ENCODE data around the gene DCUN1D2.

DCUN1D2 gene

DNA sequence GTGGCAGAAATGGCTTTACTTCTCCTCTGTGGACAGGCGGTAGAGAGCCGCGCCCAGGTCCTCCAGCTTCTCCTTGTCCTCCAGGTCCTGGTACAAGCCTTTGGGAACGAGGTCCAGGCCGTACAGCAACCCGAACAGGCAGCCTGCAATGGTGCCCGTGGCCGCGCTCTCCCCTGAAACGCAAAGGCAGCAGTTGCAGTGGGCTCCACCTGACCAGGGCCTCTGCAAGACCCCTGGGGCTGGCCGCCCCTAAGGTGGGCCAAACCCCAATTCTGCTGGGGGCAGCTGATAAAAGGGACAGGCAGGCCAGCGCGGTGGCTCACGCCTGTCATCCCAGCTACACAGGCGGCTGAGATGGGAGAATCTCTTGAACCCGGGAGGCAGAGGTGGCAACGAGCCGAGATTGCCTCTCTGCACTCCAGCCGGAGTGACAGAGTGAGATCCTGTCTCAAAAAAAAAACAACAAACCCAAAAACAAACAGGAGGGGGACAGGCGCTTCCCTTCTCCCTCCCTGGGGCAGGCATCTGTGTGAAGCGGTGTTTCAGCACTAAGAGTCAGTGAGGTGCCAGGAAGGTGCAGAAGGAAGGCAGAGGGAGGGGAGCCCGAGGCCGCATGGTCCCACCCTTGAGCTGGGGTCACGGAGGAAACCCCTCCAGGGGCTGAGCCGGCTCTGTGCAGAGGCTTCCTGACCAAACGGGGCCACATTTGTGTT lies 67.5 kb downstream of the DCUN1D2 start:
- no peak for DNase-seq (ENCODE audit: low spot score)

DNA sequence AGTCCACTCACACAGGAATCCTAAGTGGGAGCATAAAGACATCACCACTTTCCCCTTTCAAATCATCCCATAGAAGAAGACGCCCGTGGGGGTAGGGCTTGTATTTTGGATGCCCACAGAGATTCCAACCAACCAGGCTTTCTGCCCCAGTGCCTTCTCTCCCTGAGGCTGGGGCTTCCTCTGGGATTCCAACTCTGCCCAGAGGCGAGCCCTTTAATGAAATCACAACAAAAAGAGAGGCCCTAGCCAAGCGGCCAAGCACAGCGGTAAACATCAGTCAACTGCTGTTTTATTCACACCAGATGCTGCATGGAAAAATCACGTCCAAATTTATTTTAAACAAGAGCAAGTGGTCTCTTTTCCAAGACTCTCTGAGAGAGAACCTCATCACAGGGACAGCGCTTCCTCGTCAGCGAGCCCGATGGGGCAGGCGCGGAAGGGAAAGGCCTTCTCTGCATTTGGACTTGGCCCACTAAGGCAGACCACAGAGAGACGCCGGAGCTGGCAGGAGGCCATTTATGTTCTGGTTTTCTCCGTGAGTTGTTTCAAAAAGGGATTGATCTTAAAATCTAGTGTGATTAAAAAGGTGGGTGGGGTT lies 68.7 kb downstream of the DCUN1D2 start:
- no peak for DNase-seq (ENCODE audit: low spot score)

DNA sequence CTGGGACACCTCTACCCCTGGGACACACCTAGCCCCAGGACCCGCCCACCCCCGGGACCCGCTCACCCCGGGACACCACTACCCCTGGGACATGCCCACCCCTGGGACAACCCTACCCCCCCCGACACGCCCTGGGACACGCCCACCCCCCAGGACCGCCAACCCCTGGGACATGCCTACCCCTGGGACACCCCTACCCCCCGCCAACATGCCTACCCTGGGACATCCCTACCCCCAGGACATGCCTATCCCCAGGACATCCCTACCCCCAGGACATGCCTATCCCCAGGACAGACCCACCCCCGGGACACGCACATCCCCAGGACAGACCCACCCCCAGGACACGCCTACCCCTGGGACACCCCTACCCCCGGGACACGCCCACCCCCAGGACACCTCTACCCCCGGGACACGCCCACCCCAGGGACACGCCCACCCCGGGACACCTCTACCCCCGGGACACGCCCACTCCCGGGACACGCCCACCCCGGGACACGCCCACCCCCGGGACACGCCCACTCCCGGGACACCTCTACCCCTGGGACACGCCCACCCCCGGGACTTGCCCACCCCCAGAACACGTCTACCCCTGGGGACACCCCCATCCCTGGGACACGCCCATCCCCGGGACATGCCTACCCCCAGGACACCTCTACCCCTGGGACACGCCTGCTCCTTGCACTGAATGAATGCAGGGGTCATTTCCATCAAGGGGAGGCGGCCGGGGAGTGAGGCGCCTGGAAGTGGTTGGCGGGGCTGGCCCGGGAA lies 69.5 kb downstream of the DCUN1D2 start:
- DNase-seq (ENCODE audit: low spot score) = no peak

DNA sequence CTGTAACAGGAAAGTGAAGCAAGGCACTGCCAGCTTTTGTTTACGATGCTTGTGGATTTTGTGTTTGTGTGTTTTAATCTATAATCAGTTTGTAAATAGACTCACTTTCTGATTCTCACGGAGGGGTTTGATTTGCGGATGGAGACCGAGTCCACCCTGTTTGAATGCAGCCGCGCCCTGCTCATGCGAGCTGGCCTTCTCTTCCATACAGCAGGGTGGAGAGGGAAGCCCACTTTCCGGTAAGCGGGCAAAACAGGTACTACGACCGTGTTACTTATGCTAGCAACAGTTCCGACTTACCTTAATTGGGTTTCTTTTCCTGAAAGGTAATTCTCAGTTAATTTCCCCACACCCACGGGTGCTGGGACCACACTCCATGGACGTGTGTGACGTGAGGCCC lies 70.3 kb downstream of the DCUN1D2 start:
- no peak for DNase-seq (ENCODE audit: low spot score)

DNA sequence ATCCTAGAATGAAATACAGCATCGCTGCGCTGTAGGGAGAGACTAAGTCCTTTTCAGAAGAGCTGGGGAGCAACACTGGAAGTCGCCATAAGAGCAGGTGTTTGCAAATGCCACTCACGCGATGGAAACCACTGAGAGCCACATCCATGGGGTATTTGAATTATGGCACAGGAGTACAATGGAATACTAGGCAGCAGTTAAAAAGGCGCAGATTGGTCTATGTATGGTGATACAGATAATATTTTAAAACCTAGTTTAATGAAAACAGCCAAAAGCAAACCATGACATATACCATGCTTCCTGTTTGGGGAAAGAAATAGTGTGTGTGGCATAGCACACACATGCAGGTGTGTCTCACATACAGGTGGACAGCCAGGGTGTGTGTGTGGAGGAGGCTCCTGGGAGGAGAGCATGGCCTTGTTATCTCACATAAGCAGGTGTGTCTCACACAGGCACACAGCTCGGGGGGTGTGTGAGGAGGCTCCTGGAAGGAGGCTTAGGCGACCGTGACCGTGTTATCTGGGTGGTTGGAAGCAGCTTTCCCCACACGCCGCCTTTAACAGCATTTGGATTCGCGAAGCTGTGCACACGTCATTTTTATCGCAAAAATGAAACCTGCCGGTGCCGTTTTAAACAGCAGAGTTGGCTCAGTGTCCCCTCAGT lies 70.8 kb downstream of the DCUN1D2 start:
- no peak for DNase-seq (ENCODE audit: low spot score)

DNA sequence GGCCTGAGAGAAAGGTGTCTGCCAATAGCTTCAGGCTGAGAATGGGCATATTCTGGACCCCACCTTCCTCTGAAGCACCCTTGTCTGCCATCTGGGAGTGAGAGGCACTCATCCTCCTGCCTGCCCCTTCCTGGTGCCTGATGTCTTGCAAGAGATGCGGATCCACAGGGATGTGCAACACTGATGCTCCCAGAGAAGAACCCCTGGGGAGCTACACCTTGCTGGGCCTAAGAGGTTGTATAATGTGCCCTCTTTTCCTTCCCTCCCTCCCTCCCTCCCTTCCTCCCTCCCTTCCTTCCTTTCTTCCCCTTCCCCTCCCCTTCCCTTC lies 71.8 kb downstream of the DCUN1D2 start:
- no peak for DNase-seq (ENCODE audit: low spot score)

DNA sequence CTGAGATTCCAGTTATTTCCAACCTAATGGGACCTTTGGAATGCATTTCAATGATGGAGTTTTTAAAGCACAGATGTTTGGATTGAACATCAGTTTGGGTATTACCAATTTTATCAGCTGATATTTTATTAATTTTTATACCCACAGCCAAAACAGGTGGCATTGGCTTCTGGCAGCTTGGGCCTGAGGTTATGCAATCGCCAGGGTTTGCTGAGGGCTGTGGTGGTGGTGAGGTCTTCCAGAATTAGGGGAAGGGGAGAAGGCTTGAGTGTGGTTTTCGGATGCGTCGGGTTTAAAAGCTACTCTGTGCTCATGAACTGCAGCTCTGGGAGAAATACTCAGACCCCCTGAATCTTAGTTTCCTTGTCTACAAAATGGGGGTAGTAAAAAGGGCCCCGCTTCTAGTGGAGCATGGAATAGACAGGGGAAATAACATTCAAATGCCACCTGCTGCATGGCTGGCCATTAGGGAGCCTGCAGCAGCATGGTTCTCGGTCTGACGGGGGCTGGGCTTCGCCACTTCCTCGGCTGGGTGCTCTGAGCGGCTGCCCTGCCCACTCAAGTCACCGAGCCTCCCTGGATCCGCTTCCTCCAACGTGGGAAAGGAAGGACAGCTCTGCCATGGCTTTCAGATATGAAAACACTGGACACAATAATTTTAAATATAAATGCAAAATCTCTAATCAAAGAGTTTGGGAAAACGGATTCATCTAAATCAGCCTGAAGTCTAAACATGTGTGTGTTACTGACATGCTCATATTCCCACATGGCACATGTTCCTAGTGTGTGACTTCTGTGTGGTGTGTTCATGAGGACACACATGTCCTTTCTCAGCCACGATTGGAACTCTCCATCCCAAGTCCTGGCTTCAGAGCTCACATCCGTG lies 72.4 kb downstream of the DCUN1D2 start:
- DNase-seq (ENCODE audit: low spot score) = no peak

DNA sequence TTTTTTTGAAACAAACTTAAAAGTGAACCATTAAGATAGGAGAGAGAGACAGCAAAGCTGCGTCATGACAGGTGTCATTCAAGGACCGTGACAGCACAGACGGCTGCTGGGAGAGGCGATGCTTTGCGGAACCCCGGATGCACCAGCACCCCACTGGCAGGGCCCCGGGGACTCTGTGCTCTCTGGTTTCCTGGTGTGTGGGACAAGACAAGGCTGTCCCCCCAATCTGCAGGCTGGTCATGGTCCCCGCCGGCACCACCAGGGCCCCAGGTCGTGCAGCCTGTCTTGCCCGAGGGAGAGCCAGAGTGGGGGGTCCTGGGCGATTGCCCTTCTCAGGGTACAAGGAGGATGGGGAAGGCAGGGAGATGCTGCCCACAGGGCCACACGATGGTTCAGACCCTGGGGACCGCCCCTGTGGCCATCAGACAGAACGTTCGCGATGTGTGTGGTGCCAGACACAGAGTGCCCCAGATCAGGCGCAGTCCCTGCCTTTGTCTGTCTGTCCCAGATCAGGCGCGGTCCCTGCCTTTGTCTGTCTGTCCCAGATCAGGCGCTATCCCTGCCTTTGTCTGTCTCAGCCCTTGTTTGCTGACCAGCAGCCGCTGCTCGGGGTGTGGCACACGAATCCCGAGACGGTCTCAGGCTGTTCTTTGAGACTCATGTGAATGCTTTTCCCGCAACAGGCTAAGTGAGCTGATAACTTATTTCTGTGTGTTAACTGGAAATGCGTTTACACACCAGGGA lies 73.3 kb downstream of the DCUN1D2 start:
- DNase-seq (ENCODE audit: low spot score) = no peak

DNA sequence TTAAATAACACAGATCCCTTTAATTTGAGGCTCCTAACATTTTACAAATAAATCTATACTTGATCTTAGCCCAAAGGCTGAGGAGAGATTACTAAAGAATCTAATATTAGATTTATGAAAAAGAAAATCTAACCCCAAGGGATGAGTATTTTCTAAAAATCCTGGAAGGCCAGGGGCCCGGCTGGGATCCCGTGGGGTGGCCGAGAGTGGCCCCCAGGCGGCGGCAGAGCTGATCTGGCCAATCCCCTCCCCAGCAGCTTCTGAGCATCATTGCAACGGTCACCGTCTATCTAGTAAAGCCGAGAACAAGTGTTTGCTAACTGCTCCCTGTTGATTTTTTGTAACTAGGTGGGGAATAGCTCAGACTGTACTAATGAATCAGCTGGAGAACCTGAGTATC lies 74.7 kb downstream of the DCUN1D2 start:
- DNase-seq (ENCODE audit: low spot score) = no peak

DNA sequence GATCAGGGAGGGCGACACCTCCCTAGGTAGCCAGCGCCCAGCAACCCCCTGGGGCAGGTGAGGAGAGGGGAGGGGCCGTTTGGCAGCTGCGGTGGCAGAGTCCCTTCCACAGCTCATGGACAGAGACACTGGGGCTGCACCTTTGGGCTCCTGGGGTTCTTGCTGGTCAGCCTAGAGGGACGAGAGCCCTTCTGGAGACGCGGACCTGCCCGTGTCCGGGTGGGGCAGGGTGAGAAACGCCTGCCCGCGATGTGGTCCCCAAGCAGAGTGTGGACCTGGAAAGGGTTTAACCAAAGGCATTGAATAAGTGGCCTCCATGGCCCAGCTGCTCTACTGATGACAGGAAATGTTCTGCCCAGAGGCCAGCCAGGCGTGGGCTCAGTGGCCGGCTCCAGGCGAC lies 75.5 kb downstream of the DCUN1D2 start:
- DNase-seq (ENCODE audit: low spot score) = no peak

DNA sequence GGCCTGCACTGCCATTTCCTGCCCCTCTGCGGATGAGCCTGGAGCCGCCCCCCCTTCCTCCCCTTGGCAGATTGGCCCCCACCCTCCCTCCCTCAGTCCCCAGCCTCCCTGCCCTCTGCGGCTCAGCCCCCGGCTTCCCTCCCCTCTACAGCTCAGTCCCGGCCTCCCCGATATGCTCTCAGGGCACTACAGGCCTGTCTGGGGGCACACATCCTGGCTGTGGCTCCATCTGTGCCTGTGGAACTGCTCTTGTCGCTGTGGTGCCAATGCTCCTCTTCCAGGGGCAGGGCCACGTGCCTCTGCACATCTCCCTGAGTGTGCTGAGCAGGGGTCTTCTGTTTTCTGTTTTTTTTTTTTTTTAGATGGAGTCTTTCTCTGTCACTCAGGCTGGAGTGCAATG lies 76.2 kb downstream of the DCUN1D2 start:
- DNase-seq (ENCODE audit: low spot score) = no peak

DNA sequence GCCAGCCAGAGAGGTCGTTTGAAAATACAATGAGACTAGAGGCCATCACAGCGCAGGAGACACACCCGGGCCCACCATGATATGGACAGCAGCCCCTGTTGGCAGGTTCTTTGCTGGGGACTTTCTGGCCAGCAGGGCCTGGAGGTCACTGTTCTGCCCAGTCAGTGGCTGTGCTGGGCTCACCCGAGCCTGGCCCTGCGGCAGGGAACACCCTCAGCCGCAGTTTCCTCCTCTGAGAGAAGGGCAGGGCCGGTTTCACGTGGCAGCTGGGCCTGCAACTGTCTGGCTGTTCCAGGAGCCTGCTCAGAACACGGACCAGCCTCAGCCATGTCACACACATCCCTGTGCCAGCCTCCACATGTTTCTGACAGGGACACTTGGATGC lies 76.6 kb downstream of the DCUN1D2 start:
- no peak for DNase-seq (ENCODE audit: low spot score)

DNA sequence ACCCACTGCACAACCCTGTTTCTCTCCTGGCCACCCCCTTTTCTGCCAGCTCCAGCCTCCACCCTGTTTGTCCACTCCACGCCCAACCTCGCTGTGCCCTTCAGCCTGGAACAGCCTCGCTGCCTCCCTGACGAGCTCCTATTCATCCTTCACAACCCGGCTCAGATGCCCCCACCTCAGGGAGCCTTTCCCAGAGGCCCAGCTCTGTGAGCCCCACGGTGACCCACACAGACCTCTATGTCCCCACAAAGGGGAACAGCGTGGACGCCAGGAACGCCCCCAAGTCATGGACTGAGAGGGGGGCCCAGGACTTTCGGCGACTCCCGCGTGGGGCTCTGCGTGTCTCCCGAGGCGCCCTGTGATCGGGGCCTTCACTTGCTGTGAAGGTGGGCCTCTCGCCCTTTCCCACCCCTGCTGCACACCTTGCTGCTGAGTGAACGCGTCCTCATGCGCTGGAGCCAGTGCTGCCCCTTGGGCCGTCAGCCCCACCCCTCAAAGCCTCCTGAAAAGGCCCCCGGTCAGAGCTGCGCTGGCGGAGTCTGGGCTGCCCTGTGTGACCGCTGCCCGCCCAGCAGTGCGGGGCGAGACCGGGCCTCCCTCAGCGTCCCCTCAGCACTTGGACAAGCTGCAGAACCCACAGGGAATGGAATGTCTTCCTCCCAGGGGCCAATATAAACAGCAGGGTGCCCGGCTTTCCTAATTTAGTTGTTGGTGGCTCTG lies 77.2 kb downstream of the DCUN1D2 start:
- DNase-seq (ENCODE audit: low spot score) = no peak

DNA sequence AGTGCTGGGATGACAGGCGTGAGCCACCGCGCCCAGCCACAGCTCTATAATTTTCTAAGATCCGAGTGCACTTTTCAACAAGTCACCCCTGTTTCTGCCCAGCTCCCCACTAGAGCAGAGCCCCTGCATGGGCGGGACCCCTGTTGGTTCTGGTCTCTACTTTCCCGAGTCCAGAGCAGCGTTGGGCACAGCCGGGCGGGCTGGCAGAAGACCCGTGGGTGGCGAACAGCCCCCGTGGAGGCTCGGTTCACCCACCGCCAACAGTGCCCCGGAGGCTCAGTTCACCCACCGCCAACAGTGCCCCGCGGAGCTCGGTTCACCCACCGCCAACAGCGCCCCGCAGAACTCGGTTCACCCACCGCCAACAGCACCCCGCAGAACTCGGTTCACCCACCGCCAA lies 78.1 kb downstream of the DCUN1D2 start:
- DNase-seq (ENCODE audit: low spot score) = no peak

DNA sequence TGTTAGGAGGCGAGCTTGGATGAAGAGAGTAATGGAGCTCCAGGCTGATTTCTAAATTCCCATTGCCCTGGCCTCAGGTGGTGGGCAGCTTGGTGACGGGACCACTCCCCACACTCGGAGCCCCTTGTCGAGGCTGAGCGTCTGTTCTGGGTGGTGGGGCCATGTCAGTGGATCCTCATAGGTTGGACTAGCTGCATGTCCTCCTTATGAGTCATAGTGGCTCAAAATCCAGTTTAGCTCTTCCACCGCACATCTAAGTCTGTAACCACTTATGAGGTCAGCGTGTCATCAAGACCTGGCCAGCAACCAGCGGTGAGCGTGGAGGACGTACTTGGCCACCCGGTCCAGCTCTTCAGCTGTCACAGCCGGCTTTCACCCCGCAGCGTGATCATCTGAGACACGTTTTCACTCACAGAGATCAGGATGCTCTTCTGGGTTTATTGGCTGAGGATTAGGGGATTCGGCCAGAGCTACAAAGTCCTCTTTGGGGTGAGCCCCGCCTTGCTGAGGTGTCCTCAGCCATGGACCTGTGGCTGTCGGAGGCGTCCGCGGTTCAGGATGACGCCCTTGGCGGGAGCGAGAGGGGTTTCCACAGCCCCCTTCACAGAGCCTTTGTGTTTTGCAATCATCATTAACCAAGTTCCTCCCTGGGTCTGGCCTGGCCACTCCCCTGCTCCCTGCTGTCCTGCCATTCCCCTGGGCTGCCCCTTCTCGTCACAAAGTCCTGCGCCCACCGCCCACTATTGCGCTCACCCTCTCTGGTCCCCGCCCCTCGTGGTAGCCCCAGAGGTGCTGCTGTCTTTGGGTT lies 79.1 kb downstream of the DCUN1D2 start:
- no peak for DNase-seq (ENCODE audit: low spot score)

DNA sequence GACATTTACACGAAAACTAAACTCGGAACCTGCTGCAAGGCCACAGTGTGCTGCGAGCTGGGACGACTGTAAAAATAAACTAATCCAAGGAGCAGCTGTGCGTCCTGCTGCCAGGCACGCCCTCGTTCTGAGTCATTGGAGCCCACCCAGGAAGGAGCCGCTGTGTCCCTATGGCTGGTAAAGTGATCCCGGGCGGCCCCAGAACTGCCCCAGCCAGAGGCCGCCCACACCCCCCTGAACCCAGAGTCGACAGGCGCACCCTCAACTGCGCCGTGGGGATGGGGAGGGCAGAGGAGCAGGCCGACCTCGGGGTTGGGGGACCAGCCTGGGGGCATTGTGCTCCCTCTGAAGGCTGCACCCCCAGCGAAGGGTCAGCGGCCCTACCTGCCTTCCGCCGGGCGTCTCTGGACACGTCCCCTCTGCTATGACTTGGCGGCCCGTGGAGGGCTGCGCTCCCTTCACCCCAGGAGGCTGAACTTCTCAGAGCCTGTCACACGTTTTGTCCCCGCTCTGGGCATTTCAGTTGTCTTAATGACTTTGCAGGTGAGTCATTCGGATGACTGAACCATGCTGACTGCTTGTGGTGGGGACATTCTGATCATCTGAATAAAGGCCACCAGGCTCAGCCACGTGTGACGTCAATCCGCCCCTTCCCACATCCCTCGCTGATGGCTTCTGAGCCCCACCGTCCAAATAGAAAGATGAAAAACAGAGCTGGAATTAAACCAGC lies 79.9 kb downstream of the DCUN1D2 start:
- DNase-seq (ENCODE audit: low spot score) = no peak

DNA sequence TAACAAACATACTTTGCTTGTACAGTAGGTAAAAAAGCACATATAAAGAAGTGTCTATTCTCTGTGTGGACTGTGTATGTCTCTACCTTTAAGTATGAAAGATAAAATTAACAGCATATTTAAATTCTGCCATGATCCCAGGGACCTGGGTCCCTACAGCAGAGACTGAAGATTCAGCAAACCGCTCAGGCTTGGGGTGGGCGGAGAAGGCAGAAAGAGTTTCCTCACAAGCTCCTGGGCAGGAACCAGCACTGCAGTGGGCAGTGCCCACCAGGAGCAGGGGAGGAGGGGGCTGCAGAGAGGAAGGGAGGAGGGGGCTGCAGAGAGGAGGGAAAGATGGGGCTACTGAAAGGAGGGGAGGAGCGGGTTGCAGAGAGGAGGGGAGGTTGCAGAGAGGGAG lies 81.9 kb downstream of the DCUN1D2 start:
- no peak for DNase-seq (ENCODE audit: low spot score)

DNA sequence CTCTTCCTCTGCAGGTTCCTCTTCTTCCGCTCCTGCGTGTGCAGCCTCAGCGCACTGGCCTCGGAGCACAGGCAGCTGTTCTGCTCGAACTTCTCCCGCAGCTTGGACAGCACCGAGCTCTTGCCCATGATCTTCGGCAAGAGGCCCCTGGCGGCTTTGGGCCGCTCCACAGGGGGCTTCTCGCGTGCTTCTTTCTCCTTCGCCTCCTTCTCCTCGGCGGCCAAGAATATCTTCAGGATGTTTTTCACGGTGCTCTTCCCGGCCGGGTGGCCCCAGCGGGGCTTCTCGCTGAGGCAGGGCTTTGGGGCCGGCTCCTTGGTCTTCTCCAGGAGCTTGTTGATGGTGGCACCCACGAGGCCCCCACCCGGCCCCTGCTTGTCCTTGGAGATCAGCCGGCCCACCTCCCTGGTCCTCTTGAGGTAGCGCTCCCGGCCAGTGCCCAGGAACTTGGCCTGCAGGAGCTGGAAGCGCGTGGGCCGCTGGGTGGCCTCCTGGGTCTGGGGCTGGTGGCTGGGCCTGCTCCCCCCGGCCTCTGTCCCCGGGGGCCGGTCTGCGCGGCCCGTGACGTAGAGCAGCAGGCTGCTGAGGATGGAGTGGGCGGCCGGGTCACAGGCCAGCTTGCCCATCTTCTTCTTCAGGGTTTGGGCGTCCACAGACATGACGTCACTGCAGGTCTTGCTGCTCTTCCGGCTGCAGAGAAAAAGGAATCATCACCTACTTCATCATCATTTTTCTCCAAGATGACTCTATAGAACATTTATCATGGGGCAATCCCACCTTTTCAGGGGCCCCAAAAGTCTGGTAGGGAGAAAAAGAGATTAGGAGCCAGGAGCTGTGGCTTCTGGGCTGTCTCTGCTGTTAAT lies 82.7 kb downstream of the DCUN1D2 start:
- DNase-seq (ENCODE audit: low spot score) = no peak

Measured in HuH-7 (cell line).